HG02759 (cell line): Measurements from ENCODE around the gene TAT.

Source experiments
- ATAC-seq: cut with Tn5 transposase; IDR thresholded peaks from one replicate; pipeline ENCODE4 v1.9.1; 2021; ENCODE audit warnings: mild to moderate bottlenecking, moderate library complexity; ENCODE audit not compliant: unreplicated experiment

The TAT gene

DNA sequence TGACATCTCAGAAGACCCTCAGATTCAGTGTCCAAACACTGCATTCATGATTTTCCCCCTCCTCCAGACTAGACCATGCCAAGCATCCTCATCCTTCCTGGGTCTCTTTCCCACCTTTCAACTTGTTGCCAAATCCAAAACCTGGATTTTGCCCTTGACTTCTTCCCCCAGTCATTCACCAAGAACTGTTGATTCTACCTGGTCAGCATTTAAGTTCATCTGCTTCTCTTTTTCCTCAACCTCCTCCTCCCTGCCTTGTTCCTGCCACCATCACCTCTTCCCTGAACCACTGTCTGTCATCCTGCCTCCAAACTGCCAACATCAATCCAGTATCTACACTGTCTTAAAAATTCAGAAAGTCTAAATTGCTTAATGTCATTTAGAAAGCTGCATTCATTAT lies 29.7 kb downstream of the TAT start:
- ATAC-seq = no peak

DNA sequence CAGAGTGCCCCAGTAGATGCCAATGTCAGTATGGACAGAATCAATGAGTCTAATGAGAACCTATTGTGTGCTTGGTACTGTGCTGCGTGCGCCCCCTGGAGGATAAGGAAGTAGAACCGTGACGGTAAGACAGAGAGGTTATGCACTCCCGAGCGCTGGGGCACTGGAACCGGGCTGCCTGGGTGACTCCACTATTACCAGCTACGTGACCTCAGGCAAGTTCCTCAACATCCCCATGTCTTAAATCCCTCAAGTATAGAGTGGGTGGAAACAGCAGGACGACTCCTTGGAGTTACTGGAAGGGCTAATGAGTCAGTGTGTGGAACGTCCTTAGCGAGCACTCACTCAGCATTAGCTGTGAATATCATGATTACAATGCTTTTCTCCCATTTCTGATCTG lies 34.5 kb downstream of the TAT start:
- ATAC-seq = peak; percentile 68

DNA sequence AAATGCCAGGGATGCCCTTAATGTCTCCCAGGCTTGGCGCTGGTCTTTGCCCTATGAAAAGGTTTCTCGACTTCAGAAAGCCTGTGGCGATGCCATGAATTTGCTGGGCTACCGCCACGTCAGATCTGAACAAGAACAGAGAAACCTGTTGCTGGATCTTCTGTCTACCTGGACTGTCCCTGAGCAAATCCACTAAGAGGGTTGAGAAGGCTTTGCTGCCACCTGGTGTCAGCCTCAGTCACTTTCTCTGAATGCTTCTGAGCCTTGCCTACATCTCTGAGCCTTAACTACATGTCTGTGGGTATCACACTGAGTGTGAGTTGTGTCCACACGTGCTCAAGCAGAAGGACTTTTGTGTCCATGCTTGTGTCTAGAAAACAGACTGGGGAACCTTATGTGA lies 39.2 kb downstream of the TAT start:
- peak; percentile 71 for ATAC-seq

GRCh38 chr16:71536752-71537499 lies 40.0 kb downstream of the TAT start:
- no peak for ATAC-seq

DNA sequence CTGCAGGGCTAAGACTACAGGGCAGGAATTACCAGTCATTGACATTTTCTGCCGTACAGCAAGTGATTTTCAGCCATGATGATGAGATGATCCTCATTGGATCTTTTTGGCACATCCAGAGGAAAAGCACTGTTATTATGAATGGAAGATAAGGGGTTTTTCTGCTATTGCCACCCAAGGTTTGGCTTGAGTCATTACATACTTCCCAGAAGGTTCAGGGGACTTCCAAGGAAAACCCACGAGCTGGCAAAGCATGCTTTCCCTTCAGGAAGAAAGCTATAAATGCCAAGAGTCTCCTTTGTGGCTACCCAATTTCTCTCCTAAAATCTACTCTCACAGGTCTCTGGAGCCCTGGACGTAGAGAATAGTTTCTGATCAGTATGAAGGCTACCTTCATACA lies 44.5 kb downstream of the TAT start:
- no peak for ATAC-seq

DNA sequence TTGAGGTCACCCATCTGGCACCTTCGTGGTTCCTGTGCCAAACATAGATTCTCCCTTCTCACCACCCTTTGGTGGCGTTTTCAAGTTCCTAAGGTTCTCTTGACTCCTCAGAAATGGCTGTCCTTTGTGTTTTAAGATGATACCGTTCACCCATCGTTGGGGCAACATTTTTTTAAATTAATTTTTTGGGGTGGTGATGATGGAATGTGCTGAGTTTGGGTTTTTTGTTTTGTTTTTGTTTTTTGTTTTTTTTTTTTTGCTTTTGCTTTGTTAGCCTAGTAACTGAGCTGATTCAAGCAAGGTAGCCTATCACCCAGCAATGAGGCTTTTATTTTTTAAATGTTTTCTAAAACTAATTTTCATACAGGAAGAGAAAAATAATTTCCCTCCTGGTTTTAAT lies 48.0 kb downstream of the TAT start:
- ATAC-seq = no peak

DNA sequence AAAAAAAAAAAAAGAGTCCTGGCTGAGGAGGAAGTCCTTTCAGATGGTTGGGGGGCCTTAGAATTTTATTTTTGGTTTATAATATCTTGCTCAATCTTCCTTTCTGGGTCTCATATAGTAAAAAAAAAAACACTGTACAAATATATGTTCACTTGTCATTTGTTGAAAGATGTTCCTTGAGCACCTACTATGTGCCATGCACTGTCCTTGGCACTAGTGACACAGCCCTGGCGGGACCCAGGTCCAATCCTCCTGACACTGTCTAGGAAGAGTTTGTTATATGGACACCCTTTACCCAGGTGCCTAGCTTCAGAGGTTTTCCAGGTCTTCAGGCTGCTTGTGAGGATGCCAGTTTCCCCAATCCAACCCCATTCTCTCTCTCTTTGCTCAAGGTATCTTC lies 48.6 kb downstream of the TAT start:
- ATAC-seq = no peak

- ATAC-seq = no peak
These were observed 50.7 kb downstream of the TAT start, which contains the start of gene CHST4 for GRCh38 chr16:71526111-71526631. CHST4 (plus strand) TSS chr16:71526426; CDS start chr16:71536678, 10,252 bp downstream.

DNA sequence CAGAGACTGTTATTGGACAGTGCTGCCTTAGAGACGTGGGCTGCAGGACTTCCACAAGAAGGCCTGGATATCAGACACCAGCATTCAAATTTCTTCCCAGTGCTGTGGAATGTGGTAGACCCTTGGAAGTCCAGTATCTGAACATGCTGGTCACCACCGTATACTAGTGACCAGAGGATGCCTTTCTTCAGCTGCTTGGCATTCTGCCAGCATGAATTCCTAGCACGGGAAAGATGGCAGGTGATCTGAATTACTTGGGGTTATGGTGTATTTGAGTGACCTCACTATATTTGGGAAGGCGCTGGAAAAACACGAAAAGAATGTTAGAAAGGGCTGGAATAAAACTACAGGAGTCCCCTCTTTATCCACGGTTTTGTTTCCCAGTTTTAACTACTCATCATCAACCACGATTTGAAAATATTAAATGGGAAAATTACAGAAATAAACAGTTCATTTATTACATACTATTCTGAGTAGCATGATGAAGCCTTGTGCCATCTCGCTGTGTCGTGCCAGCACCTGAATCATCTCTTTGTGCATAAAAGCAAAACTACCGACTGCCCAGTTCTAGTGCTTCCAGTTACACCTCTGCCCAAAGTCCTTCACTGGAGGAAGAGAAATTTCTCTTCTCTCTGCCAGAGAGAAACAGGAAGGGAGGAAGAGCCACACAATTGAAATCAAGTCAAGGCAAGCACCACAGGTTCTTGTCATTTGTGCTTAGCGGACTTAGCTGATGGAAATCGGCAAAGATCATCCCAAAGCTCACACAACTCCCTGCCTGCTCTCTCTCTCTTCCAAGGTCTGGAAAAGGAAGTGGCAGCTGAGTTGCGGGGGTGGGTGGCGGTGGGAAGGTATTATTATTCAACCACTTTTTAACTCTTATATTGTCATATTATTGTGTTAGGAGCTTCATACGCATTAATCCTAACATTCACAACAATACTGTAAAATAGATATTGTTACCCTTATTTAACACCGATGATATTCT lies 52.0 kb downstream of the TAT start:
- no peak for ATAC-seq

DNA sequence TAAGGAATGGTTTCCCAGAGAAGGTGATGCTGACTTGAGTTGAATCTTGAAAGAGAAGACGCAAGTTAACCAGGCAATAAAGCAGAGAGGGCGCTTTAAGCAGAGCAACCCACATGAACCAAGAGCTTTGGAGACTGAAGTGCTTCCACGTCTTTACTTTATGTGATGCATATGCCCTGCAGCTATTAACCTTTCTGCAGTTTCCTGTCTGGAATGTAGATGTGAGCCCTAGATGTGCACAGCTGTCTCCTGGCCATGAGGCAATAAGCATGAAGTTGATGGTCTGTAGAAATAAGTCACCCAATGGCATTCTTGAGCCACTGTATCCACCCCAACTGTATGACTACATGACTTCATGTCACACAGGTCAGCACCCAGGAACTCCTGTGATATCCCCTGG lies 56.3 kb downstream of the TAT start:
- ATAC-seq = no peak
